Ishikawa (cell line): ENCODE results near the gene CTNND2.

Source experiments
- CEBPB ChIP-seq: IDR thresholded peaks from 2 replicates; pipeline ENCODE4 v1.6.1; 2012
- CREB1 ChIP-seq: IDR thresholded peaks from 2 replicates; pipeline ENCODE4 v1.6.1; 2012; ENCODE audit warnings: low read depth
- EGR1 ChIP-seq: IDR thresholded peaks from 2 replicates; pipeline ENCODE4 v1.6.1; 2012
- EP300 ChIP-seq: IDR thresholded peaks from 2 replicates; pipeline ENCODE4 v1.6.1; 2012; ENCODE audit warnings: borderline replicate concordance
- FOXM1 ChIP-seq: IDR thresholded peaks from 2 replicates; pipeline ENCODE4 v1.6.1; 2012; ENCODE audit warnings: low read depth, borderline replicate concordance
- MAX ChIP-seq: IDR thresholded peaks from 2 replicates; pipeline ENCODE4 v1.6.1; 2012
- NFIC ChIP-seq: IDR thresholded peaks from 2 replicates; pipeline ENCODE4 v1.6.1; 2012
- RAD21 ChIP-seq: IDR thresholded peaks from 2 replicates; pipeline ENCODE4 v1.6.1; 2012; ENCODE audit warnings: low read depth
- TAF1 ChIP-seq: IDR thresholded peaks from 2 replicates; pipeline ENCODE4 v1.6.1; 2012; ENCODE audit warnings: low read depth, mild to moderate bottlenecking
- TCF12 ChIP-seq: IDR thresholded peaks from 2 replicates; pipeline ENCODE4 v1.6.1; 2012; ENCODE audit warnings: low read depth
- TEAD4 ChIP-seq: IDR thresholded peaks from 2 replicates; pipeline ENCODE4 v1.6.1; 2012
- USF1 ChIP-seq: IDR thresholded peaks from 2 replicates; pipeline ENCODE4 v1.6.1; 2012
- YY1 ChIP-seq: IDR thresholded peaks from 2 replicates; pipeline ENCODE4 v1.6.1; 2012; ENCODE audit warnings: low read depth
- ZBTB7A ChIP-seq: IDR thresholded peaks from 2 replicates; pipeline ENCODE4 v1.6.1; 2012; ENCODE audit warnings: low read depth
- TF ChIP-seq, protein P1 (sequence below): IDR thresholded peaks from 2 replicates; pipeline ENCODE4 v1.6.1; 2012; ENCODE audit warnings: low read depth, mild to moderate bottlenecking

Gene CTNND2

GRCh38 chr5:11596185-11596584 lies 308.1 kb downstream of the CTNND2 start:
- TF ChIP-seq MAX = no peak
- no peak for TF ChIP-seq ZBTB7A
- no peak for TF ChIP-seq TEAD4
- no peak for TF ChIP-seq EGR1
- TF ChIP-seq CEBPB = no peak
- no peak for TF ChIP-seq TCF12
- no peak for TF ChIP-seq TAF1
- TF ChIP-seq FOXM1 = no peak
- TF ChIP-seq NFIC = no peak
- TF ChIP-seq, protein P1, sequence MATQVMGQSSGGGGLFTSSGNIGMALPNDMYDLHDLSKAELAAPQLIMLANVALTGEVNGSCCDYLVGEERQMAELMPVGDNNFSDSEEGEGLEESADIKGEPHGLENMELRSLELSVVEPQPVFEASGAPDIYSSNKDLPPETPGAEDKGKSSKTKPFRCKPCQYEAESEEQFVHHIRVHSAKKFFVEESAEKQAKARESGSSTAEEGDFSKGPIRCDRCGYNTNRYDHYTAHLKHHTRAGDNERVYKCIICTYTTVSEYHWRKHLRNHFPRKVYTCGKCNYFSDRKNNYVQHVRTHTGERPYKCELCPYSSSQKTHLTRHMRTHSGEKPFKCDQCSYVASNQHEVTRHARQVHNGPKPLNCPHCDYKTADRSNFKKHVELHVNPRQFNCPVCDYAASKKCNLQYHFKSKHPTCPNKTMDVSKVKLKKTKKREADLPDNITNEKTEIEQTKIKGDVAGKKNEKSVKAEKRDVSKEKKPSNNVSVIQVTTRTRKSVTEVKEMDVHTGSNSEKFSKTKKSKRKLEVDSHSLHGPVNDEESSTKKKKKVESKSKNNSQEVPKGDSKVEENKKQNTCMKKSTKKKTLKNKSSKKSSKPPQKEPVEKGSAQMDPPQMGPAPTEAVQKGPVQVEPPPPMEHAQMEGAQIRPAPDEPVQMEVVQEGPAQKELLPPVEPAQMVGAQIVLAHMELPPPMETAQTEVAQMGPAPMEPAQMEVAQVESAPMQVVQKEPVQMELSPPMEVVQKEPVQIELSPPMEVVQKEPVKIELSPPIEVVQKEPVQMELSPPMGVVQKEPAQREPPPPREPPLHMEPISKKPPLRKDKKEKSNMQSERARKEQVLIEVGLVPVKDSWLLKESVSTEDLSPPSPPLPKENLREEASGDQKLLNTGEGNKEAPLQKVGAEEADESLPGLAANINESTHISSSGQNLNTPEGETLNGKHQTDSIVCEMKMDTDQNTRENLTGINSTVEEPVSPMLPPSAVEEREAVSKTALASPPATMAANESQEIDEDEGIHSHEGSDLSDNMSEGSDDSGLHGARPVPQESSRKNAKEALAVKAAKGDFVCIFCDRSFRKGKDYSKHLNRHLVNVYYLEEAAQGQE = no peak

DNA sequence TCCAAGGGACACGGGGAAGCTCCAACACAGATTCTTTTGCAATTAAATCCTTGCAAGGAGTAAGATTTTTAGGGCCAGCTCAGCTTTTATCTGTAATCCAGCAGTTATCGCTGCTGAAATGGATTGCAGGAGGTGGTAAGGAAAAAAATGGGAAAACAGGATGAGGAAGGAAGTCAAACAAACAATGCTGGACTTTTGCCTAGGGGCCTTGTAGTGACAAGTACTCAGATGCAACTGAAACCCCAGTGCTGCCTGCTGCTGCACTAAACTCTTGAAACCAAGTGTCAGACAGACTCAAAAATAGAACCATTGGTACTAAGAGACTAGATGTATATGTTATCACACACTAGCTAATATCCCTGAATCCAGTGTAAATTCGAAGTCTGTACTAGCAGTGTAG lies 309.2 kb downstream of the CTNND2 start:
- TF ChIP-seq FOXM1 = no peak
- no peak for TF ChIP-seq NFIC
- TF ChIP-seq CREB1 = no peak
- TF ChIP-seq ZBTB7A = no peak
- TF ChIP-seq TAF1 = no peak
- TF ChIP-seq, protein P1 = no peak
- TF ChIP-seq YY1 = no peak
- TF ChIP-seq EP300 = no peak
- TF ChIP-seq TEAD4 = no peak
- TF ChIP-seq CEBPB = no peak
- TF ChIP-seq RAD21 = no peak
- no peak for TF ChIP-seq EGR1
- no peak for TF ChIP-seq TCF12
- no peak for TF ChIP-seq MAX

DNA sequence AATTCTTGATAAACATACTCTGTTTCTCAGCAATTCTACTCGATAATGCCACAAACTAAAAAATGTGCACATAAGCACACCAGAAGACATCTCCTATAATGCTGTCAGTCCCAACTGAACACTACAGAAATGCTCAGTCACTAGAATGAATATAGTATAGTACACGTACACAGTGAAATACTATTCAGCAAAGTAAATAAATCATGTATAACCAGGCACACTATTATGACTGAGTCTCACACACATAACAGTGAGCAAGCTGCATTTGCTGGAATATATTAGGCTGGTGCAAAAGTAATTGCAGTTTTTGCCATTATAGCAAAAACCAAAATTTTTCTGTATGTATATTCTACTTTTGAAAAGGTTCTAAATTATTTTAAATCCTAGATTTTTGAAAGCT lies 310.2 kb downstream of the CTNND2 start:
- TF ChIP-seq YY1 (no peak), ZBTB7A (no peak), TCF12 (no peak), EGR1 (no peak), FOXM1 (no peak), USF1 (no peak), TAF1 (no peak), CREB1 (no peak), TEAD4 (no peak), CEBPB (no peak), RAD21 (no peak), NFIC (no peak), MAX (no peak)
- TF ChIP-seq, protein P1 = no peak

- TF ChIP-seq TCF12 = no peak
- TF ChIP-seq TAF1 = no peak
- no peak for TF ChIP-seq EP300
- no peak for TF ChIP-seq FOXM1
- no peak for TF ChIP-seq TEAD4
- TF ChIP-seq CREB1 = no peak
These were observed 313.8 kb downstream of the CTNND2 start for GRCh38 chr5:11590475-11590874.

DNA sequence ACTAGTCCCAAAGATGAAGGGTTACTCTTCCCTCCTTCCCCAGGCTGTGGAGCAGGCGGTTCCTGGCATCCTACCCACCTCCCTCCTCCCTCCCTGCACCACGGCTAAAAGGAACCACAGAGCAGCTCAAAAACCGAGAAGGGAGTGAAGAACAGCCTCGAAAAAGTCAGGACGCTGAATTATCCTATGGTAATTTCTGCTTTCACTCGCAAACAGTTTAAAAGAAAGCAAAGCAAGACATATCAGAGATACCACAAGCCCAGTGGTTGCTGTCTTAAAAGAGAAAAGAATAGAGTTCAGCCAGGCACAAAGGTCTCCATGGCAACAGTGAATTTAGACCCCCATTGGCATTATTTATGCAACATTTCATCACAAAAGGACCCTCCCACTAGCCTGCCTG lies 315.4 kb downstream of the CTNND2 start:
- TF ChIP-seq USF1 = no peak
- TF ChIP-seq RAD21 = no peak
